SK-N-SH (cell line): ENCODE results near the gene NHS. TPM values are rescaled to one million over a fixed set of nuclear protein-coding genes. Genes with fewer than 3 reads are reported as not detected.

Source experiments
- CTCF ChIA-PET: fragments of 300-600, 350-600 bp; formaldehyde crosslinking; extraction: SDS; loops from one replicate; lab custom pipeline; 2021; lab: Yijun Ruan, JAX
- POLR2A ChIA-PET: fragments of 350-600 bp; sonication (Branson Sonifier 250); formaldehyde crosslinking; extraction: SDS; loops from one replicate; lab custom pipeline; 2020; ENCODE audit warnings: antibody characterized with exemption, inconsistent platforms; lab: Yijun Ruan, JAX
- DNase-seq: peaks from one replicate; pipeline ENCODE4 v3.0.0; 2012
- H2AFZ ChIP-seq: fragments of 200-600 bp; sonication (generic); 2 replicates; pipeline ENCODE4 v1.8.1; 2016; ENCODE audit warnings: antibody characterized with exemption, mild to moderate bottlenecking, low read depth
- H3F3A ChIP-seq: fragments of 200-600 bp; sonication (generic); replicated peaks from 2 replicates; pipeline ENCODE3; 2016; ENCODE audit warnings: antibody characterized with exemption, mild to moderate bottlenecking; ENCODE audit not compliant: insufficient read depth
- H3K27ac ChIP-seq, 2 experiments: fragments of 200-500 bp in 1 of 2; fragments of 200-600 bp in 1 of 2; sonication (Bioruptor generic) in 1 of 2; sonication (generic), shearing (Covaris generic) in 1 of 2; 2 replicates each; pipeline versions ENCODE4 v1.5.1 to v1.6.1; 2014 to 2016; ENCODE audit warnings: low read depth in 2 of 2, inconsistent platforms in 1 of 2, low read length in 1 of 2, mild to moderate bottlenecking in 1 of 2, mixed read lengths in 1 of 2
- H3K27me3 ChIP-seq: fragments of 200-600 bp; sonication (generic), shearing (Covaris generic); 2 replicates; pipeline ENCODE4 v1.6.1; 2016; ENCODE audit warnings: mixed run types; ENCODE audit not compliant: insufficient read depth
- H3K36me3 ChIP-seq, 2 experiments: fragments of 200-500 bp in 1 of 2; fragments of 200-600 bp in 1 of 2; sonication (Bioruptor generic) in 1 of 2; sonication (generic) in 1 of 2; replicated peaks in 1 of 2; 2 replicates each; pipeline versions ENCODE3 to v1.5.1; 2014 to 2016; ENCODE audit warnings: low read length in 1 of 2, mild to moderate bottlenecking in 1 of 2; ENCODE audit not compliant: insufficient read depth in 2 of 2, control insufficient read depth in 1 of 2
- H3K4me1 ChIP-seq, 2 experiments: fragments of 200-500 bp in 1 of 2; fragments of 200-600 bp in 1 of 2; sonication (Bioruptor generic) in 1 of 2; sonication (generic), shearing (Covaris generic) in 1 of 2; 2 replicates each; pipeline versions ENCODE4 v1.5.1 to v1.6.1; 2014 to 2016; ENCODE audit warnings: low read depth in 1 of 2, low read length in 1 of 2, mixed run types in 1 of 2; ENCODE audit not compliant: insufficient read depth in 2 of 2, control insufficient read depth in 1 of 2
- H3K4me2 ChIP-seq: fragments of 200-600 bp; sonication (generic), shearing (Covaris generic); 2 replicates; pipeline ENCODE4 v1.6.1; 2017; ENCODE audit warnings: mixed run types
- H3K4me3 ChIP-seq, 2 experiments: fragments of 200-500 bp in 1 of 2; fragments of 200-600 bp in 1 of 2; sonication (Bioruptor generic) in 1 of 2; sonication (generic), shearing (Covaris generic) in 1 of 2; 2 replicates each; pipeline versions ENCODE4 v1.5.1 to v1.8.1; 2014 to 2016; ENCODE audit warnings: low read depth in 2 of 2, inconsistent platforms in 1 of 2, low read length in 1 of 2, mild to moderate bottlenecking in 1 of 2, mixed read lengths in 1 of 2, moderate library complexity in 1 of 2
- H3K79me2 ChIP-seq: fragments of 200-600 bp; sonication (generic); 2 replicates; pipeline ENCODE4 v1.8.1; 2017; ENCODE audit warnings: mild to moderate bottlenecking; ENCODE audit not compliant: insufficient read depth
- H3K9ac ChIP-seq: fragments of 200-600 bp; sonication (generic); 2 replicates; pipeline ENCODE4 v1.6.1; 2017; ENCODE audit warnings: mixed run types
- H3K9me2 ChIP-seq: fragments of 200-600 bp; sonication (generic); 2 replicates; pipeline ENCODE4 v1.6.1; 2017; ENCODE audit warnings: mixed run types
- H3K9me3 ChIP-seq: fragments of 200-600 bp; sonication (generic); 2 replicates; pipeline ENCODE4 v1.6.1; 2017; ENCODE audit warnings: mixed run types, mild to moderate bottlenecking, moderate library complexity
- H4K20me1 ChIP-seq: fragments of 200-600 bp; sonication (generic); 2 replicates; pipeline ENCODE4 v1.6.1; 2017; ENCODE audit warnings: mild to moderate bottlenecking, mixed run types; ENCODE audit not compliant: insufficient read depth
- CHD2 ChIP-seq: fragments of 150-350 bp; IDR thresholded peaks from 2 replicates; pipeline ENCODE4 v1.6.1; 2018; ENCODE audit warnings: low read length; ENCODE audit not compliant: partially characterized antibody
- ELF1 ChIP-seq: IDR thresholded peaks from 2 replicates; pipeline ENCODE4 v1.4.0; 2012
- EP300 ChIP-seq, 2 experiments: IDR thresholded peaks; 2 replicates each; pipeline versions ENCODE4 v1.4.0 to v1.6.1; 2012; ENCODE audit warnings: borderline replicate concordance in 1 of 2, low read depth in 1 of 2, low read length in 1 of 2
- FOXM1 ChIP-seq: IDR thresholded peaks from 2 replicates; pipeline ENCODE4 v1.4.0; 2012; ENCODE audit warnings: low read depth, mild to moderate bottlenecking
- GATA2 ChIP-seq: sonication (generic); formaldehyde crosslinking; IDR thresholded peaks from 2 replicates; pipeline ENCODE4 v1.5.0; 2020; ENCODE audit warnings: mild to moderate bottlenecking, missing genetic modification reagents
- JUND ChIP-seq: IDR thresholded peaks from 2 replicates; pipeline ENCODE4 v1.4.0; 2012
- MAX ChIP-seq: IDR thresholded peaks from 2 replicates; pipeline ENCODE4 v1.4.0; 2012; ENCODE audit warnings: low read depth
- NRF1 ChIP-seq: IDR thresholded peaks from 2 replicates; pipeline ENCODE4 v1.6.1; 2012; ENCODE audit warnings: low read depth, mild to moderate bottlenecking, low read length
- POLR2AphosphoS5 ChIP-seq: IDR thresholded peaks from 2 replicates; pipeline ENCODE4 v1.6.1; 2012; ENCODE audit warnings: low read depth, low read length
- RAD21 ChIP-seq: IDR thresholded peaks from 2 replicates; pipeline ENCODE4 v1.6.1; 2012; ENCODE audit warnings: mild to moderate bottlenecking, low read length
- RCOR1 ChIP-seq: fragments of 150-350 bp; IDR thresholded peaks from 2 replicates; pipeline ENCODE4 v1.6.1; 2017; ENCODE audit warnings: antibody characterized with exemption, low read length
- TAF1 ChIP-seq: IDR thresholded peaks from 2 replicates; pipeline ENCODE4 v1.6.1; 2012; ENCODE audit warnings: low read depth, mild to moderate bottlenecking, low read length, moderate library complexity, borderline replicate concordance
- TCF12 ChIP-seq: IDR thresholded peaks from 2 replicates; pipeline ENCODE4 v1.4.0; 2012
- YY1 ChIP-seq: IDR thresholded peaks from 2 replicates; pipeline ENCODE4 v1.4.0; 2012; ENCODE audit warnings: low read depth, mild to moderate bottlenecking
- WGBS: methylation state at CpG from one replicate; pipeline ENCODE4 v1.1.6; 2017; ENCODE audit warnings: low lambda C conversion rate; 5-methylcytosine and 5-hydroxymethylcytosine counted together
- polyA plus RNA-seq, 3 experiments: library from polyadenylated mRNA; depleted of rRNA; stranded (reverse); fragments of >200 nt; gene quantifications; 2 replicates each; pipeline ENCODE4 v1.2.3, GENCODE V29; 2012
- TF ChIP-seq, protein P1 (sequence below): IDR thresholded peaks from 2 replicates; pipeline ENCODE4 v1.4.0; 2012; ENCODE audit warnings: low read depth, borderline replicate concordance
- TF ChIP-seq, protein P2 (sequence below): IDR thresholded peaks from 2 replicates; pipeline ENCODE4 v1.4.0; 2012; ENCODE audit warnings: low read depth, borderline replicate concordance
- TF ChIP-seq, protein P3 (sequence below): fragments of 150-350 bp; IDR thresholded peaks from 2 replicates; pipeline ENCODE4 v1.6.1; 2017; ENCODE audit warnings: antibody characterized with exemption, low read length, low read depth, borderline replicate concordance
- TF ChIP-seq, protein P4 (sequence below): IDR thresholded peaks from 2 replicates; pipeline ENCODE4; 2012

The NHS gene
- polyA plus RNA-seq, 1 of the 3 experiments (the other 2 are of a cell fraction) = 1.0 TPM

- H4K20me1 ChIP-seq = no peaks in the 10 kb centered on the region
- H3K27me3 ChIP-seq = peaks cover 4% of the 10 kb centered on the region; the same call in 1 of the 2 replicates
- H3K36me3 ChIP-seq = no peaks in the 10 kb centered on the region
- DNase-seq = no peak
- H3F3A ChIP-seq = no peaks in the 10 kb centered on the region
- H2AFZ ChIP-seq = no peak overlapping the region
- TF ChIP-seq GATA2 (CRISPR knock-in tag) (no peak), NRF1 (no peak), CHD2 (no peak), MAX (no peak), RAD21 (no peak), ELF1 (no peak)
- no peak overlapping the region for H3K4me3 ChIP-seq
- H3K9ac ChIP-seq = no peak overlapping the region
- H3K4me1 ChIP-seq = no peaks in the 10 kb centered on the region
- no peaks in the 10 kb centered on the region for H3K9me2 ChIP-seq
- H3K9me3 ChIP-seq = no peaks in the 10 kb centered on the region
- ChIA-PET CTCF (interaction anchor here (1.2 to 3.7 kb wide), 3 partner anchors 8 to 127 kb away, joined by 3 to 16 read pairs (median 5); no protein-coding TSS in a partner anchor), POLR2A (no interaction called here)
- no peaks in the 10 kb centered on the region for H3K79me2 ChIP-seq
- H3K27ac ChIP-seq = no peak overlapping the region
- no peak overlapping the region for H3K4me2 ChIP-seq
- 53% methylated on average over 6 of the region's 6 CpGs for WGBS
Measured at GRCh38 chrX:17369309-17369708, 5.7 kb upstream of the NHS start.

DNA sequence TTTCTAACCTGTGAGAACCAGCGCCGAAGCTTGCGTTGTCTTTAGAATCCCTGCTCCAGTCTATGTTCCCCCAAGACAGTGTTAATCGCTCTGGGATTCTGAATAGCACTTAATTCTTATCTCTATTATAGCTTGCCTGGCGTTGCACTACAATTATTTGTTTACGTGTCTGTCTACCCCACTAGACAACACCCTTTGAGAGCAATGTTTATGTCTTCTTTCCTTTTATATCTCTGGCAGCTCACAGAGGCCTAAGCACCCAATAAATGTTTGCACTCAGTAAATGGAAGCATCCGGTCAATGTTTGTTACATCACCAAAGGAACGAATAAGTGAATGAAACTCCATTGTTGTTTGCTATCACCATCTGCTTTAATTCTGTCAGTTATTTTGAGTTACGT, 4.8 kb upstream of the NHS start:
- Histone ChIP-seq H3K79me2 (no peaks in the 10 kb centered on the region), H4K20me1 (no peaks in the 10 kb centered on the region), H3K9ac (no peak overlapping the region), H2AFZ (no peak overlapping the region), H3K4me2 (no peak overlapping the region), H3K4me1 (no peaks in the 10 kb centered on the region; a peak in 1 of 4 replicates), H3K36me3 (no peaks in the 10 kb centered on the region), H3K9me3 (no peaks in the 10 kb centered on the region), H3K9me2 (no peaks in the 10 kb centered on the region), H3K27me3 (peaks cover 4% of the 10 kb centered on the region; the same call in 1 of the 2 replicates), H3K27ac (no peak overlapping the region), H3K4me3 (no peak overlapping the region), H3F3A (no peaks in the 10 kb centered on the region)
- ChIA-PET CTCF (interaction anchor here (1.8 to 3.7 kb wide), 2 partner anchors 9 to 127 kb away, joined by 5 to 16 read pairs; no protein-coding TSS in a partner anchor), POLR2A (no interaction called here)
- 60% methylated on average over 9 of the region's 9 CpGs for WGBS
- DNase-seq = no peak
- TF ChIP-seq, protein P1, sequence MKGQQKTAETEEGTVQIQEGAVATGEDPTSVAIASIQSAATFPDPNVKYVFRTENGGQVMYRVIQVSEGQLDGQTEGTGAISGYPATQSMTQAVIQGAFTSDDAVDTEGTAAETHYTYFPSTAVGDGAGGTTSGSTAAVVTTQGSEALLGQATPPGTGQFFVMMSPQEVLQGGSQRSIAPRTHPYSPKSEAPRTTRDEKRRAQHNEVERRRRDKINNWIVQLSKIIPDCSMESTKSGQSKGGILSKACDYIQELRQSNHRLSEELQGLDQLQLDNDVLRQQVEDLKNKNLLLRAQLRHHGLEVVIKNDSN = no peak
- TF ChIP-seq, protein P2, sequence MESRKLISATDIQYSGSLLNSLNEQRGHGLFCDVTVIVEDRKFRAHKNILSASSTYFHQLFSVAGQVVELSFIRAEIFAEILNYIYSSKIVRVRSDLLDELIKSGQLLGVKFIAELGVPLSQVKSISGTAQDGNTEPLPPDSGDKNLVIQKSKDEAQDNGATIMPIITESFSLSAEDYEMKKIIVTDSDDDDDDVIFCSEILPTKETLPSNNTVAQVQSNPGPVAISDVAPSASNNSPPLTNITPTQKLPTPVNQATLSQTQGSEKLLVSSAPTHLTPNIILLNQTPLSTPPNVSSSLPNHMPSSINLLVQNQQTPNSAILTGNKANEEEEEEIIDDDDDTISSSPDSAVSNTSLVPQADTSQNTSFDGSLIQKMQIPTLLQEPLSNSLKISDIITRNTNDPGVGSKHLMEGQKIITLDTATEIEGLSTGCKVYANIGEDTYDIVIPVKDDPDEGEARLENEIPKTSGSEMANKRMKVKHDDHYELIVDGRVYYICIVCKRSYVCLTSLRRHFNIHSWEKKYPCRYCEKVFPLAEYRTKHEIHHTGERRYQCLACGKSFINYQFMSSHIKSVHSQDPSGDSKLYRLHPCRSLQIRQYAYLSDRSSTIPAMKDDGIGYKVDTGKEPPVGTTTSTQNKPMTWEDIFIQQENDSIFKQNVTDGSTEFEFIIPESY = no peak
- TF ChIP-seq CHD2 = no peak
- no peak for TF ChIP-seq TCF12
- no peak for TF ChIP-seq FOXM1
- no peak for TF ChIP-seq RAD21
- TF ChIP-seq EP300 (IDR thresholded peaks at IDR 0.05; ENCODE audit: borderline replicate concordance in 1 of 2, low read depth in 1 of 2, low read length in 1 of 2) = no peak
- no peak for TF ChIP-seq ELF1
- no peak for TF ChIP-seq POLR2AphosphoS5
- no peak for TF ChIP-seq YY1
- TF ChIP-seq JUND = no peak
- no peak for TF ChIP-seq TAF1
- TF ChIP-seq, protein P3, sequence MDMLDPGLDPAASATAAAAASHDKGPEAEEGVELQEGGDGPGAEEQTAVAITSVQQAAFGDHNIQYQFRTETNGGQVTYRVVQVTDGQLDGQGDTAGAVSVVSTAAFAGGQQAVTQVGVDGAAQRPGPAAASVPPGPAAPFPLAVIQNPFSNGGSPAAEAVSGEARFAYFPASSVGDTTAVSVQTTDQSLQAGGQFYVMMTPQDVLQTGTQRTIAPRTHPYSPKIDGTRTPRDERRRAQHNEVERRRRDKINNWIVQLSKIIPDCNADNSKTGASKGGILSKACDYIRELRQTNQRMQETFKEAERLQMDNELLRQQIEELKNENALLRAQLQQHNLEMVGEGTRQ = no peak
- TF ChIP-seq RCOR1 = no peak
- TF ChIP-seq, protein P4, sequence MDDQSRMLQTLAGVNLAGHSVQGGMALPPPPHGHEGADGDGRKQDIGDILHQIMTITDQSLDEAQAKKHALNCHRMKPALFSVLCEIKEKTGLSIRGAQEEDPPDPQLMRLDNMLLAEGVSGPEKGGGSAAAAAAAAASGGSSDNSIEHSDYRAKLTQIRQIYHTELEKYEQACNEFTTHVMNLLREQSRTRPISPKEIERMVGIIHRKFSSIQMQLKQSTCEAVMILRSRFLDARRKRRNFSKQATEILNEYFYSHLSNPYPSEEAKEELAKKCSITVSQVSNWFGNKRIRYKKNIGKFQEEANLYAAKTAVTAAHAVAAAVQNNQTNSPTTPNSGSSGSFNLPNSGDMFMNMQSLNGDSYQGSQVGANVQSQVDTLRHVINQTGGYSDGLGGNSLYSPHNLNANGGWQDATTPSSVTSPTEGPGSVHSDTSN = no peak
